ENCODE measurements around the gene MUSTN1. TPM values are rescaled to one million over a fixed set of nuclear protein-coding genes. Genes with fewer than 3 reads are reported as not detected.

MUSTN1 gene
- total RNA-seq, 2 donors from 2014 or later, result 0.51 to 3.6 TPM

DNA sequence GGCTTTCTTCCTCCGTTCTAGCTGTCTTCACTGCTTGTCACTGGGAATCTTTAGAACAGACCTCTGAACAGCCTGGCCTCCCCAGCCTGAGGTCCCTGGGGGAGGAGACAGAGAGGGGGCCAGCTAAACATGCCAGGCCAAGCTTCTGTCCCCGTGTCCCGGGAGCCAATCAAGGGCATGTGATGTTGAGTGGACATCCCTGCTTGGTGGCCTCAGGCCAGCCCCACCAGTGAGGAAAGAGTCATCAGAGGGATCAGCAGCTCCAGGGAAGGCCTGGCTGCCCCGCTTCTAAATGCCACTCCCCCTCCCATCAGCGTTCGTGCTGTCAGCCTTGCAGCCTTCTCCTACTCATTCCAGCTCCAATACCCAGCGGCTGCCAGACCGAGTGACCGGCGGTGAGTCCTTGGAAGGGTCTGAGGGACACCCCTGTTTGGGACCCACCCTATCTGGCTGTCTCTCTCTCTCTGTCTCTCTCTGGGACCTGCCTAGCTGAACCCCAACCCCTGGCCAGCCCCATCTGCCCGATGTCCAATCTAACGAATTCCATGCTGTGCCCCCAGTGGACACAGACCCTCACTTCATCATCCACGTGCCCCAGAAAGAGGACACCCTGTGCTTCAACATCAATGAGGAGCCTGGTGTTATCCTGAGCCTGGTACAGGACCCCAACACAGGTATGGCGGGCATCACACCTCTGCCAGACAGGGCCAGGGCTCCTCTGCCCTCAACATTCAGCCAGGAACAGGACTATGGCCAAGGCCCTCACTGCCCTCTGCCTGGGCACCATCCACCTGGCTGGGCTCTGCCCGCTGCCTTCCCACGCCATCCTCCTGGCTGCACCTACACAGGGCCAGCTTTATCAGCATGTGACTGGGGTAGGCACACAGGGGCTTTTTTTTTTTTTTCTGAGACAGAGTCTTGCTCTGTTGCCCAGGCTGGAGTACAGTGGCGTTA lies 46.9 kb downstream of the MUSTN1 start:
- DNase-seq (ENCODE audit: low spot score in 2 of 2), result no peak
- Mint-ChIP-seq H3K9me3 (no peaks in the 10 kb centered on the region), H3K36me3 (no peaks in the 10 kb centered on the region), H3K27ac (no peak overlapping the region)
- no peak for ATAC-seq

DNA sequence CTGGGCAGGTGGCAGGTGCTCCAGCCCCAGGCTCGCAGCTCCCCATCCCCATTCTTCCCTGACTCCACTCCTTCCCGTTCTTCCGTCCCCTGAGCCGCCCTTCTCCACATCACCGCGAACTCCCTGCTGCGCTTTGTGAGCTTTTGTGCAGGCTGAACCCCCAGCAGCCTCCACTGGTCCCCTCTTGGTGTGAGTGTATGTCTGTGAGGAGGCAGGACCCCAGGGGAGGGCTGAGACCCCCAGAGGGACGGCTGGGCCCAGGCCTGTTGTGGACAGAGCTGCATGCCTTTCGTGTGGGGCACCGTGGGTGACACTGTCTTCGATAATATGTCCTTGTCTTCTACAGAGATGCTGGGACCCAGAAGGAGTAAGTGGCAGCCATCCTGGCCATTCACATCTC lies 47.6 kb downstream of the MUSTN1 start:
- H3K9me3 Mint-ChIP-seq, result no peaks in the 10 kb centered on the region
- DNase-seq (ENCODE audit: low spot score in 2 of 2), result no peak

DNA sequence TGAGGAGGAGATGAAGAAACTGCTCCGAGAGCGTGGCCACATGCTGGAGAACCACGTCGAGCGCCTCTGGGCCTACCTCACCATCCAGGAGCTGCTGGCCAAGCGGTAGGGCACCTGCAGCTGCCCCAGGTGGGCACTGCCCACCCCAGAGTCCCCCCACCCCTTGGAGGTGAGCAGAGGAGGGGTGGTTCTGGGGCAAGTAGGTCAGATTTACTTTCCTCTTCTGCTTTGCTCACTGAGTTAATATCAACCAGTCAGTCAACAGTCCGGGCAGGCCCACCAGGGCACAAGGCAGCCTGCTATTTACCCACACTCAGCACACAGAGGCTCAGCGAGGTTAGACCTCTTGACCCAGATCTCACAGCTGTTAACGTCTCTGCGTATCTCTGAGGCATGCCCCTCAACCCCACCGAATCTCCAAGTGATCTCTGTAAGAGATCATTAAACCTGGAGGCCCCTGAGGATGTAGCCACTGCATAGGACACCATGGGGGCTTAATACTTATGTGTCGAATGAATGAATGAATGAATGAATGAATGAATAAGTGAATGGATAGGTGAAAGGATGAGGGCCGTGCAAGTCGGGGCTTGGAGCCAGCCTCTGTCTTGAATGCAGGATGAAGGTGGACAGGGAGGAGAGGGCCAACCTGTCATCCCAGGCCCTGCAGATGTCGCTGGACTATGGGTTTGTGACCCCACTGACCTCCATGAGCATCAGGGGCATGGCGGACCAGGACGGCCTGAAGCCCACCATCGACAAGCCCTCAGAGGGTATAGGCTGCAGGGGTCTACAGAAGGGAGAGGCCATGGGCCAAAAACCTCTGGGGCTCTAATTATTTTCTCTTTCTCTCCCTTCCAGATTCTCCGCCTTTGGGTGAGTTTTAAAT lies 48.2 kb downstream of the MUSTN1 start:
- no peak for ATAC-seq
- DNase-seq (ENCODE audit: low spot score in 2 of 2), result no peak
- Mint-ChIP-seq H3K9me3 (no peaks in the 10 kb centered on the region), H3K36me3 (no peaks in the 10 kb centered on the region), H3K27ac (no peak overlapping the region)

More for the DNA sequence above, 47.6 kb downstream of the MUSTN1 start:
- no peak for ATAC-seq
- no peaks in the 10 kb centered on the region for H3K36me3 Mint-ChIP-seq
- H3K27ac Mint-ChIP-seq, result peak overlapping the region in 1 of 2 donors; percentile 26

DNA sequence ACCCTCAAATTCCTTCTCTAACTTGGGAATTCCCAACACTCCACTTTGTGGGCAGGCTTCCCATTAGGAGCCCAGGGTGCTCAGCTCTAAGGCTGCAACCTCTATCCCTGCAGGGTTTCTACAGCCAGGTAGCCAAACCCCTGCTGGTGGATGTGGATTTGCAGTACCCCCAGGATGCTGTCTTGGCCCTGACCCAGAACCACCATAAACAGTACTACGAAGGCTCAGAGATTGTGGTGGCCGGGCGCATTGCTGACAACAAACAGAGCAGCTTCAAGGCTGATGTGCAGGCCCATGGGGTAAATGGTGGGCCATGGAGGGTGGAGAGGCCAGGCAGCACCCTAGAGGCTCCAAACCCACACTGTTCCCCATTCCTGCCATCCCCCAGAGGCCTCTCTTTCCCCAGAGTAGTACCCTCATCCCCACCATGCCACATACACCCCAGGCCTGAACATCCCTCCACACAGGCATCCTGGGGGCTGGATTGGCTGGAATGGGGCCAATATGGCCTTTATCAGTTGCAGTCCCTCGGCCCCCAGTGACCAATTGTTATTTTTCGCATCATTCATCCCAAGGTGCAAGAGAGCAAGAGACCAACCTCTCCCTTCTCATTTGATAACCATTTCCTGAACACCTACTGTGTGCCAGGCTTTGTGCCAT lies 49.8 kb downstream of the MUSTN1 start:
- Mint-ChIP-seq H3K9me3 (no peaks in the 10 kb centered on the region), H3K36me3 (no peaks in the 10 kb centered on the region), H3K27ac (no peak overlapping the region)
- DNase-seq (ENCODE audit: low spot score in 2 of 2), result peak in 1 of 2 donors; percentile 39
- ATAC-seq, result no peak

DNA sequence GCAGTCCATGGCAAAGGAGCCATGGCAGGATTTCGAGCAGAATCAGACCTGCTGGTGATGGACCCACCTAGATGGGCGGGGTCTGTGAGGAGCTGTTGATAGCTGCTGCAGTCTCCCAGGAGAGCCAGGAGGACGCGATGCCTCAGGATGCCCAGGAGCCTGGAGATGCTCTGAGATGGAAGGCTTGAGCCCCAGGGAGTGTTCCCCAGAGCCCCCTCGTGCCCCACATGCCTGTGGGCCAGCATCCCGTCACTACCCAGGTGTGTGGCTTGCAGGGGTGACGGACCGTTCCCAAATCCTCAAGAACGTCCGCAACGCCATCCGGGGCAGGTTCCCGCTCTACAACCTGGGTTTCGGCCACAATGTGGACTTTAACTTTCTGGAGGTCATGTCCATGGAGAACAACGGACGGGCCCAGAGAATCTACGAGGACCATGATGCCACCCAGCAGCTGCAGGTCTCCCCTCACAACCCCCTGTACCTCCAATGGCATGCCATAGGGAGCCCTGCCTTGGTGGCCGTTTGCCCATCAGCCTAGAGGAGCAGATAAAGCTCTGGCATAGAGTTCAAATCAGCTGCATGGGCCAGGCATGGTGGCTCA lies 50.7 kb downstream of the MUSTN1 start:
- Mint-ChIP-seq H3K36me3 (no peaks in the 10 kb centered on the region), H3K9me3 (no peaks in the 10 kb centered on the region), H3K27ac (no peak overlapping the region)
- ATAC-seq (no peak), DNase-seq (ENCODE audit: low spot score in 2 of 2) (peak in 1 of 2 donors; percentile 50)

DNA sequence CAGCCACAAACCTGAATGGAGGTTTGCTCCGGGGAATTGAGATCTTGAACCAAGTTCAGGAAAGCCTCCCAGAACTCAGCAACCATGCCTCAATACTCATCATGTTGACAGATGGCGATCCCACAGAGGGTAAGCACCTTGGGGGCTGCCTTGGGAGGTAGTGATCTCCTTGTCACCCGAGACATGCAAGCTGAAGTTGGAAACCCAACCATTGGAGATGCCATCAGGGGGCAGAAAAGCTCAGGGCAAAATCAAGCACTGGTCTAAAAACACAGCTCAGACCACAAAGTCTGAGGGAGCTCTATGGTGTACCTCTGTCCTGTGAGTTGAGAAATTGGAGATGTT lies 51.6 kb downstream of the MUSTN1 start:
- ATAC-seq, result no peak
- H3K36me3 Mint-ChIP-seq, result no peaks in the 10 kb centered on the region
- no peaks in the 10 kb centered on the region for H3K9me3 Mint-ChIP-seq
- peak in 1 of 2 donors; percentile 14 for DNase-seq (ENCODE audit: low spot score in 2 of 2)
- H3K27ac Mint-ChIP-seq, result no peak overlapping the region

Other genes with a start within 250 kb of the MUSTN1 start
- gene PBRM1, start 149.1 kb downstream of the MUSTN1 start, total RNA-seq, result 10 to 100 TPM; 69.5 to 70.1 TPM
- 100 to 1,000 TPM; 171 to 217 TPM for gene GNL3, start 149.0 kb downstream of the MUSTN1 start, total RNA-seq
- gene GLT8D1, start 129.2 kb downstream of the MUSTN1 start, total RNA-seq, result 10 to 100 TPM; 28.4 to 35.0 TPM
- 100 to 1,000 TPM in 1 of 2 donors, 10 to 100 TPM in 1; 94.3 to 102 TPM for gene SPCS1, start 128.9 kb downstream of the MUSTN1 start, total RNA-seq
- gene NEK4, start 64.1 kb downstream of the MUSTN1 start, total RNA-seq, result 10 to 100 TPM in 1 of 2 donors, 1 to 10 TPM in 1; 3.2 to 19.9 TPM
- not detected for gene ITIH1, start 57.4 kb downstream of the MUSTN1 start, total RNA-seq
- gene ITIH3, start 40.2 kb downstream of the MUSTN1 start, total RNA-seq, result not detected
- 10 to 100 TPM in 1 of 2 donors, 1 to 10 TPM in 1; 1.5 to 16.5 TPM for gene ITIH4, start 4.3 kb downstream of the MUSTN1 start, total RNA-seq
- 10 to 100 TPM; 16.6 to 24.0 TPM for gene STIMATE, start 62.5 kb upstream of the MUSTN1 start, total RNA-seq
- 10 to 100 TPM; 19.6 to 23.3 TPM for gene SFMBT1, start 211.1 kb upstream of the MUSTN1 start, total RNA-seq